Hepatocyte (in vitro differentiated cells): ENCODE data around the gene ANKS4B. TPM values are rescaled to one million over a fixed set of nuclear protein-coding genes. Genes with fewer than 3 reads are reported as not detected.

Source experiments
- DNase-seq: peaks from one replicate; pipeline ENCODE4 v3.0.0-alpha.2; 2016; ENCODE audit warnings: low spot score
- H2AFZ ChIP-seq: fragments of 200-600 bp; sonication (generic); 2 replicates; pipeline ENCODE4 v1.6.0; 2016; ENCODE audit warnings: antibody characterized with exemption, mild to moderate bottlenecking
- H3K27ac ChIP-seq: fragments of 200-600 bp; sonication (generic); 2 replicates; pipeline ENCODE4 v1.5.1; 2016; ENCODE audit warnings: mild to moderate bottlenecking
- H3K27me3 ChIP-seq: fragments of 200-600 bp; sonication (generic); 2 replicates; pipeline ENCODE4 v1.6.1; 2016
- H3K36me3 ChIP-seq: fragments of 200-600 bp; sonication (generic); replicated peaks from 2 replicates; pipeline ENCODE4 v1.5.1; 2016; ENCODE audit warnings: low read depth; ENCODE audit not compliant: insufficient read depth
- H3K4me1 ChIP-seq: fragments of 200-600 bp; sonication (generic); 2 replicates; pipeline ENCODE4 v1.5.1; 2016; ENCODE audit warnings: mild to moderate bottlenecking, moderate library complexity; ENCODE audit not compliant: insufficient read depth
- H3K4me2 ChIP-seq: fragments of 200-600 bp; sonication (generic); 2 replicates; pipeline ENCODE4 v1.6.0; 2016
- H3K4me3 ChIP-seq: fragments of 200-600 bp; sonication (generic); 2 replicates; pipeline ENCODE4 v1.5.1; 2016; ENCODE audit warnings: mild to moderate bottlenecking
- H3K79me2 ChIP-seq: fragments of 200-600 bp; sonication (generic); 2 replicates; pipeline ENCODE4 v1.6.0; 2017; ENCODE audit warnings: mild to moderate bottlenecking
- H3K9me2 ChIP-seq: fragments of 200-600 bp; sonication (generic); replicated peaks from 2 replicates; pipeline ENCODE4 v1.6.0; 2017; ENCODE audit warnings: mild to moderate bottlenecking; ENCODE audit not compliant: insufficient read depth
- H3K9me3 ChIP-seq: fragments of 200-600 bp; sonication (generic); 2 replicates; pipeline ENCODE4 v1.5.1; 2016; ENCODE audit warnings: low read depth, mild to moderate bottlenecking
- H4K20me1 ChIP-seq: fragments of 200-600 bp; sonication (generic); 2 replicates; pipeline ENCODE4 v1.6.0; 2016; ENCODE audit warnings: mild to moderate bottlenecking; ENCODE audit not compliant: insufficient read depth, poor library complexity, severe bottlenecking
- CTCF ChIP-seq: fragments of 200-600 bp; sonication (generic); IDR thresholded peaks from 2 replicates; pipeline ENCODE4 v1.5.1; 2016; ENCODE audit warnings: antibody characterized with exemption, mild to moderate bottlenecking; ENCODE audit not compliant: poor library complexity
- EZH2 ChIP-seq: fragments of 200-600 bp; sonication (generic); IDR thresholded peaks from 2 replicates; pipeline ENCODE4 v1.6.1; 2016; ENCODE audit warnings: antibody characterized with exemption, mild to moderate bottlenecking, borderline replicate concordance
- EZH2phosphoT487 ChIP-seq: fragments of 200-600 bp; sonication (generic); IDR thresholded peaks from one replicate; pipeline ENCODE4 v1.6.1; 2018; ENCODE audit warnings: antibody characterized with exemption, mild to moderate bottlenecking, low read depth, moderate library complexity; ENCODE audit not compliant: unreplicated experiment, severe bottlenecking
- WGBS: methylation state at CpG from one replicate; pipeline ENCODE4 v1.1.6; 2016; ENCODE audit warnings: low lambda C conversion rate; ENCODE audit errors: missing lambda C conversion rate; 5-methylcytosine and 5-hydroxymethylcytosine counted together
- polyA plus RNA-seq: library from polyadenylated mRNA; unstranded; fragments of >200 nt; fragmentation: Nextera tagmentation; extraction: Ambion mirVana; gene quantifications from 2 replicates; pipeline ENCODE4 v1.2.1, GENCODE V29; 2016
- total RNA-seq: library from RNA; depleted of rRNA; stranded (reverse); fragments of >200 nt; gene quantifications from 2 replicates; pipeline ENCODE4 v1.2.3, GENCODE V29; 2014

ANKS4B gene
- total and polyA plus RNA-seq, 2 experiments from 2014 or later = 7.9 to 20.9 TPM

GRCh38 chr16:21253470-21253869, 20.0 kb downstream of the ANKS4B start:
- H3K4me3 ChIP-seq = no peak overlapping the region
- H3K9me2 ChIP-seq = no peaks in the 10 kb centered on the region
- no peak overlapping the region for H3K27ac ChIP-seq
- no peaks in the 10 kb centered on the region for H3K36me3 ChIP-seq
- H2AFZ ChIP-seq = no peak overlapping the region
- no peaks in the 10 kb centered on the region for H3K4me1 ChIP-seq
- no peaks in the 10 kb centered on the region for H3K27me3 ChIP-seq
- no peaks in the 10 kb centered on the region for H3K9me3 ChIP-seq
- no peak for TF ChIP-seq EZH2
- TF ChIP-seq EZH2phosphoT487 = no peak
- TF ChIP-seq CTCF = no peak
- peaks cover 6% of the 10 kb centered on the region for H3K79me2 ChIP-seq
- no peak for DNase-seq
- no peaks in the 10 kb centered on the region for H4K20me1 ChIP-seq
- WGBS = 82% methylated on average over 3 of the region's 3 CpGs
- no peak overlapping the region for H3K4me2 ChIP-seq

GRCh38 chr16:21256636-21257035, 23.1 kb downstream of the ANKS4B start:
- H3K4me3 ChIP-seq = no peak overlapping the region
- H3K9me3 ChIP-seq = no peaks in the 10 kb centered on the region
- H3K9me2 ChIP-seq = no peaks in the 10 kb centered on the region
- WGBS = 97% methylated on average over 2 of the region's 2 CpGs
- no peak overlapping the region for H3K27ac ChIP-seq
- H3K4me1 ChIP-seq = peaks cover 10% of the 10 kb centered on the region
- TF ChIP-seq EZH2phosphoT487 (no peak), CTCF (no peak), EZH2 (no peak)
- no peaks in the 10 kb centered on the region for H3K36me3 ChIP-seq
- DNase-seq = no peak
- H4K20me1 ChIP-seq = no peaks in the 10 kb centered on the region
- no peak overlapping the region for H3K4me2 ChIP-seq
- H2AFZ ChIP-seq = no peak overlapping the region
- peaks cover 3% of the 10 kb centered on the region for H3K79me2 ChIP-seq
- no peaks in the 10 kb centered on the region for H3K27me3 ChIP-seq

- Histone ChIP-seq H3K9me3 (no peaks in the 10 kb centered on the region), H3K9me2 (no peaks in the 10 kb centered on the region), H2AFZ (no peak overlapping the region), H4K20me1 (no peaks in the 10 kb centered on the region), H3K4me2 (no peak overlapping the region), H3K4me1 (peaks cover 14% of the 10 kb centered on the region), H3K27me3 (no peaks in the 10 kb centered on the region), H3K79me2 (peaks cover under 1% of the 10 kb centered on the region), H3K27ac (no peak overlapping the region), H3K36me3 (no peaks in the 10 kb centered on the region), H3K4me3 (no peak overlapping the region)
- no peak for DNase-seq
- WGBS = 94% methylated on average over 4 of the region's 4 CpGs
- TF ChIP-seq CTCF (no peak), EZH2phosphoT487 (no peak), EZH2 (no peak)
Observed at GRCh38 chr16:21257284-21257683, 23.8 kb downstream of the ANKS4B start.
